ENCODE data around the gene KCNK7.
A peak's percentile ranks its signal among the peaks of the same experiment; 100 is the strongest.

The KCNK7 gene

GRCh38 chr11:65625628-65626342 is 30.2 kb upstream of the KCNK7 start:
- peak; percentile 77 for DNase-seq

GRCh38 chr11:65624931-65625627 is 29.5 kb upstream of the KCNK7 start:
- DNase-seq = no peak

GRCh38 chr11:65623852-65624616 is 28.4 kb upstream of the KCNK7 start:
- no peak for DNase-seq

GRCh38 chr11:65623177-65623576 is 27.6 kb upstream of the KCNK7 start:
- no peak for DNase-seq

GRCh38 chr11:65622011-65622410 is 26.4 kb upstream of the KCNK7 start:
- no peak for DNase-seq

GRCh38 chr11:65621460-65621859 is 25.9 kb upstream of the KCNK7 start:
- no peak for DNase-seq

- DNase-seq = no peak
Measured at GRCh38 chr11:65620666-65621065, 25.1 kb upstream of the KCNK7 start.

- DNase-seq = no peak
Measured at GRCh38 chr11:65619281-65619928, 23.8 kb upstream of the KCNK7 start.

GRCh38 chr11:65618763-65619162 is 23.2 kb upstream of the KCNK7 start:
- no peak for DNase-seq

- DNase-seq = no peak
Measured at GRCh38 chr11:65617990-65618751, 22.6 kb upstream of the KCNK7 start.

GRCh38 chr11:65617136-65617850 is 21.7 kb upstream of the KCNK7 start:
- no peak for DNase-seq

GRCh38 chr11:65616575-65617001 is 21.0 kb upstream of the KCNK7 start:
- DNase-seq = no peak

GRCh38 chr11:65615950-65616574 is 20.5 kb upstream of the KCNK7 start:
- DNase-seq = no peak

- peak; percentile 99 for DNase-seq
Measured at GRCh38 chr11:65615229-65615949, 19.8 kb upstream of the KCNK7 start, which contains the start of gene PCNX3. Gene PCNX3, plus strand, starts transcription at chr11:65615776. Its CDS starts 536 bp downstream, at chr11:65616312.

GRCh38 chr11:65613091-65613928 is 17.7 kb upstream of the KCNK7 start:
- no peak for DNase-seq

GRCh38 chr11:65612691-65613090 is 17.1 kb upstream of the KCNK7 start:
- no peak for DNase-seq

- no peak for DNase-seq
Measured at GRCh38 chr11:65611758-65612603, 16.4 kb upstream of the KCNK7 start.

- DNase-seq = no peak
Measured at GRCh38 chr11:65611028-65611757, 15.6 kb upstream of the KCNK7 start.
